H1 (cell line): ENCODE measurements around the gene NEK10. TPM values are rescaled to one million over a fixed set of nuclear protein-coding genes. Genes with fewer than 3 reads are reported as not detected.
A peak's percentile ranks its signal among the peaks of the same experiment; 100 is the strongest.

ENCODE experiments used
- CTCF ChIA-PET: fragments of 300-600 bp; sonication (Branson Sonifier 250); formaldehyde crosslinking; loops from one replicate; lab custom pipeline; 2021; ENCODE audit not compliant: partially characterized antibody; lab: Charles Lee
- POLR2A ChIA-PET: fragments of 300-600 bp; sonication (Branson Sonifier 250); formaldehyde crosslinking; loops from one replicate; lab custom pipeline; 2021; ENCODE audit warnings: inconsistent platforms; ENCODE audit not compliant: partially characterized antibody; lab: Charles Lee
- DNase-seq, 2 experiments: peaks; one replicate each; pipeline versions ENCODE4 v3.0.0 to v3.0.0-alpha.2; 2010 to 2022; ENCODE audit warnings: low spot score in 2 of 2, low read depth in 1 of 2, mixed read lengths in 1 of 2
- FAIRE-seq: peaks from 2 replicates; lab custom pipeline; 2011; peaks lifted over from hg19 to GRCh38; lab: Jason Lieb, UNC
- H2AFZ ChIP-seq: 2 replicates; pipeline ENCODE4 v1.8.1; 2012; ENCODE audit warnings: low read length, inconsistent platforms
- H2AK5ac ChIP-seq: 2 replicates; pipeline ENCODE4 v1.6.1; 2013; ENCODE audit warnings: low read depth, low read length
- H2BK120ac ChIP-seq: replicated peaks from 2 replicates; pipeline ENCODE3; 2013; ENCODE audit warnings: low read depth, low read length, inconsistent platforms
- H2BK12ac ChIP-seq: 2 replicates; pipeline ENCODE4 v1.6.1; 2013; ENCODE audit warnings: low read depth, low read length
- H2BK15ac ChIP-seq: 2 replicates; pipeline ENCODE4 v1.6.1; 2013; ENCODE audit warnings: low read length
- H2BK20ac ChIP-seq: 2 replicates; pipeline ENCODE4 v1.6.1; 2013; ENCODE audit warnings: low read length
- H2BK5ac ChIP-seq: 2 replicates; pipeline ENCODE4 v1.6.1; 2013; ENCODE audit warnings: low read depth, low read length
- H3K14ac ChIP-seq: 2 replicates; pipeline ENCODE4 v1.6.1; 2013; ENCODE audit warnings: inconsistent platforms; ENCODE audit not compliant: insufficient read length
- H3K18ac ChIP-seq: 2 replicates; pipeline ENCODE4 v1.6.1; 2013; ENCODE audit warnings: low read length; ENCODE audit errors: extremely low read depth
- H3K23ac ChIP-seq: 2 replicates; pipeline ENCODE4 v1.6.1; 2013; ENCODE audit warnings: inconsistent platforms; ENCODE audit not compliant: insufficient read length
- H3K23me2 ChIP-seq: 2 replicates; pipeline ENCODE4 v1.6.1; 2013; ENCODE audit warnings: low read depth, low read length
- H3K27ac ChIP-seq: 2 replicates; pipeline ENCODE4 v1.6.1; 2011; ENCODE audit warnings: low read depth, low read length, inconsistent platforms
- H3K27me3 ChIP-seq, 4 experiments: replicated peaks in 1 of 4; 1 replicate in 1 of 4; 2 replicates in 3 of 4; pipeline versions ENCODE4 v1.6.1 to v1.8.1; 2011 to 2013; ENCODE audit warnings: low read length in 3 of 4, mild to moderate bottlenecking in 3 of 4, inconsistent platforms in 2 of 4, mixed read lengths in 2 of 4, moderate library complexity in 1 of 4; ENCODE audit not compliant: control insufficient read depth in 3 of 4, insufficient read depth in 3 of 4; ENCODE audit errors: extremely low read depth in 1 of 4
- H3K36me3 ChIP-seq, 4 experiments: 2 replicates each; pipeline versions ENCODE4 v1.6.1 to v1.8.1; 2011 to 2013; ENCODE audit warnings: mild to moderate bottlenecking in 4 of 4, low read length in 3 of 4, moderate library complexity in 2 of 4, control low read depth in 1 of 4, inconsistent platforms in 1 of 4; ENCODE audit not compliant: insufficient read depth in 4 of 4, control insufficient read depth in 2 of 4
- H3K4ac ChIP-seq: replicated peaks from 2 replicates; pipeline ENCODE3; 2013; ENCODE audit warnings: low read length, low read depth, mixed read lengths, inconsistent platforms; ENCODE audit not compliant: insufficient read length
- H3K4me1 ChIP-seq, 4 experiments: replicated peaks in 1 of 4; 1 replicate in 1 of 4; 2 replicates in 3 of 4; pipeline versions ENCODE4 v1.6.1 to v1.8.1; 2011 to 2013; ENCODE audit warnings: low read length in 3 of 4, inconsistent platforms in 2 of 4, mixed read lengths in 1 of 4; ENCODE audit not compliant: insufficient read depth in 4 of 4, control insufficient read depth in 3 of 4
- H3K4me2 ChIP-seq, 2 experiments: 2 replicates each; pipeline versions ENCODE4 v1.6.1 to v1.8.1; 2011 to 2013; ENCODE audit warnings: low read depth in 2 of 2, low read length in 2 of 2, control low read depth in 1 of 2, inconsistent platforms in 1 of 2, mild to moderate bottlenecking in 1 of 2; ENCODE audit not compliant: insufficient read depth in 1 of 2
- H3K4me3 ChIP-seq, 4 experiments: fragments of 200-600, 300-600 bp in 1 of 4; sonication (generic), shearing (Covaris generic), sonication (Bioruptor Twin) in 1 of 4; 2 replicates each; pipeline versions ENCODE4 v1.5.1 to v1.8.1; 2011 to 2016; ENCODE audit warnings: low read length in 4 of 4, low read depth in 3 of 4, control low read depth in 2 of 4, inconsistent platforms in 2 of 4, mild to moderate bottlenecking in 2 of 4, mixed read lengths in 1 of 4, moderate library complexity in 1 of 4; ENCODE audit not compliant: insufficient read depth in 2 of 4; ENCODE audit errors: extremely low read depth in 1 of 4
- H3K56ac ChIP-seq: replicated peaks from 2 replicates; pipeline ENCODE3; 2013; ENCODE audit warnings: low read depth, mild to moderate bottlenecking, mixed read lengths, low read length, inconsistent platforms; ENCODE audit not compliant: insufficient read length
- H3K79me1 ChIP-seq: 2 replicates; pipeline ENCODE4 v1.6.1; 2013; ENCODE audit warnings: low read depth, low read length, control low read depth
- H3K79me2 ChIP-seq, 2 experiments: 2 replicates each; pipeline versions ENCODE4 v1.6.1 to v1.8.1; 2012 to 2013; ENCODE audit warnings: low read length in 2 of 2, mild to moderate bottlenecking in 2 of 2, inconsistent platforms in 1 of 2; ENCODE audit not compliant: insufficient read depth in 2 of 2, control insufficient read depth in 1 of 2
- H3K9ac ChIP-seq, 4 experiments: replicated peaks in 1 of 4; 1 replicate in 1 of 4; 2 replicates in 3 of 4; pipeline versions ENCODE4 v1.6.1 to v1.8.1; 2011 to 2013; ENCODE audit warnings: low read depth in 3 of 4, low read length in 3 of 4, control low read depth in 2 of 4, mild to moderate bottlenecking in 2 of 4, moderate library complexity in 2 of 4, inconsistent platforms in 1 of 4; ENCODE audit errors: extremely low read depth in 1 of 4
- H3K9me3 ChIP-seq, 2 experiments: 2 replicates each; pipeline versions ENCODE4 v1.6.1 to v1.8.1; 2012 to 2013; ENCODE audit warnings: mild to moderate bottlenecking in 2 of 2, moderate library complexity in 2 of 2, control low read depth in 1 of 2, inconsistent platforms in 1 of 2, low read depth in 1 of 2, low read length in 1 of 2, mixed read lengths in 1 of 2; ENCODE audit not compliant: insufficient read depth in 2 of 2
- H4K20me1 ChIP-seq, 2 experiments: replicated peaks in 1 of 2; 2 replicates each; pipeline versions ENCODE3 to v1.8.1; 2011 to 2013; ENCODE audit warnings: inconsistent platforms in 2 of 2, low read length in 2 of 2, mild to moderate bottlenecking in 1 of 2; ENCODE audit not compliant: insufficient read depth in 2 of 2, control insufficient read depth in 1 of 2
- H4K5ac ChIP-seq: 2 replicates; pipeline ENCODE4 v1.6.1; 2013; ENCODE audit warnings: low read length, low read depth, mixed read lengths, inconsistent platforms; ENCODE audit not compliant: insufficient read length
- H4K8ac ChIP-seq: 2 replicates; pipeline ENCODE4 v1.8.0; 2013; ENCODE audit warnings: mild to moderate bottlenecking, moderate library complexity, low read length, inconsistent platforms; ENCODE audit not compliant: insufficient read depth; ENCODE audit errors: extremely low read depth
- H4K91ac ChIP-seq: replicated peaks from 2 replicates; pipeline ENCODE3; 2013; ENCODE audit warnings: low read length, mixed read lengths, inconsistent platforms; ENCODE audit not compliant: insufficient read length
- ASH2L ChIP-seq: fragments of 200-600, 300-600 bp; sonication (generic); IDR thresholded peaks from one replicate; pipeline ENCODE4 v1.7.1; 2017; ENCODE audit warnings: low read length
- BCL11A ChIP-seq, 2 experiments: IDR thresholded peaks; one replicate each; pipeline ENCODE4 v1.6.1; 2011; ENCODE audit warnings: low read depth in 2 of 2, low read length in 2 of 2, mild to moderate bottlenecking in 2 of 2
- CTCF ChIP-seq, 3 experiments: IDR thresholded peaks; 1 replicate in 2 of 3; 2 replicates in 1 of 3; pipeline versions ENCODE4 v1.5.1 to v1.6.1; 2011; ENCODE audit warnings: low read length in 3 of 3, mild to moderate bottlenecking in 3 of 3, inconsistent platforms in 2 of 3, low read depth in 1 of 3, moderate library complexity in 1 of 3; ENCODE audit not compliant: insufficient read depth in 1 of 3; ENCODE audit errors: control extremely low read depth in 1 of 3
- GTF2F1 ChIP-seq: IDR thresholded peaks from 2 replicates; pipeline ENCODE4 v1.6.1; 2012; ENCODE audit warnings: low read depth, low read length, improper control_type of control experiment, borderline replicate concordance
- PHF8 ChIP-seq: fragments of 200-600 bp; sonication (generic); conservative IDR thresholded peaks from 2 replicates; pipeline ENCODE4 v1.7.1; 2012; ENCODE audit warnings: low read depth, mild to moderate bottlenecking, inconsistent platforms, low read length, moderate library complexity
- RAD21 ChIP-seq, 2 experiments: IDR thresholded peaks in 1 of 2; conservative IDR thresholded peaks in 1 of 2; 2 replicates each; pipeline ENCODE4 v1.6.1; 2011; ENCODE audit warnings: low read depth in 2 of 2, low read length in 2 of 2, improper control_type of control experiment in 1 of 2, inconsistent platforms in 1 of 2, mild to moderate bottlenecking in 1 of 2, moderate library complexity in 1 of 2
- WGBS, 2 experiments: shearing (Covaris generic) in 1 of 2; methylation state at CpG; one replicate each; pipeline versions ENCODE4 v1.1.6 to v1.1.7; 2013 to 2015; ENCODE audit warnings: low lambda C conversion rate in 2 of 2, mixed read lengths in 2 of 2, inconsistent platforms in 1 of 2, low coverage in 1 of 2, missing lambda C conversion rate in 1 of 2; ENCODE audit not compliant: insufficient replicate concordance in 2 of 2, insufficient coverage in 1 of 2, insufficient read length in 1 of 2; ENCODE audit errors: extremely low coverage in 1 of 2, missing lambda C conversion rate in 1 of 2; 5-methylcytosine and 5-hydroxymethylcytosine counted together
- polyA plus RNA-seq, 7 experiments: library from polyadenylated mRNA; depleted of rRNA in 3 of 7; stranded (reverse) in 5 of 7; unstranded in 2 of 7; fragments of >200 nt in 5 of 7; fragments of 200-250 nt in 2 of 7; gene quantifications; 1 replicate in 5 of 7; 2 replicates in 1 of 7; 4 replicates in 1 of 7; pipeline versions ENCODE4 v1.2.1 to v1.2.3, GENCODE V29; 2011 to 2013; ENCODE audit warnings: missing spikeins in 2 of 7, mixed read lengths in 2 of 7
- total RNA-seq: library from RNA; stranded (reverse); fragmentation: NEBNext Ultra II Directional; extraction: Animal tissue kit (Norgen Biotek cat#: 25700); gene quantifications from 2 replicates; pipeline ENCODE4 v1.2.1, GENCODE V29; 2021

The NEK10 gene
- total and polyA plus RNA-seq, 2 of the 8 experiments (the other 6 are each of a cell fraction or from before 2014, with no cell fraction given) = 0.18 to 0.50 TPM

GRCh38 chr3:27357665-27358258 lies 11.4 kb downstream of the NEK10 start:
- no peak overlapping the region for H3K23ac ChIP-seq
- no peak overlapping the region for H3K9ac ChIP-seq
- POLR2A ChIA-PET = no interaction called here
- no peak overlapping the region for H2BK5ac ChIP-seq
- H3K9me3 ChIP-seq = no peaks in the 10 kb centered on the region
- no peak overlapping the region for H4K8ac ChIP-seq
- H3K56ac ChIP-seq = no peak overlapping the region
- H3K4ac ChIP-seq = no peak overlapping the region
- H4K91ac ChIP-seq = no peak overlapping the region
- no peak overlapping the region for H2BK15ac ChIP-seq
- H2AFZ ChIP-seq = no peak overlapping the region
- peak; percentile 25 to 55 for DNase-seq
- H3K79me2 ChIP-seq = no peaks in the 10 kb centered on the region
- H3K4me3 ChIP-seq = no peak overlapping the region
- TF ChIP-seq BCL11A (IDR thresholded peaks at IDR 0.05; ENCODE audit: low read depth in 2 of 2, low read length in 2 of 2) (no peak), RAD21 (IDR thresholded peaks at IDR 0.05 in 1 of 2, conservative IDR thresholded peaks at IDR 0.05 in 1 of 2; ENCODE audit: low read depth in 2 of 2, low read length in 2 of 2) (peak; percentile 69 to 75), GTF2F1 (no peak), CTCF (IDR thresholded peaks at IDR 0.05; ENCODE audit: control extremely low read depth in 1 of 3, insufficient read depth in 1 of 3, low read depth in 1 of 3, low read length in 3 of 3) (peak; percentile 66 to 77 (median 68)), ASH2L (no peak), PHF8 (no peak)
- H3K4me2 ChIP-seq = no peak overlapping the region
- peak; percentile 96 for FAIRE-seq
- no peak overlapping the region for H2BK120ac ChIP-seq
- CTCF ChIA-PET = interaction anchor here (0.6 to 1.8 kb wide), 13 partner anchors 9 to 375 kb away, joined by 3 to 18 read pairs (median 3); partner anchors contain the start of gene NEK10
- no peaks in the 10 kb centered on the region; the same call in 1 of the 2 replicates for H3K23me2 ChIP-seq
- no peak overlapping the region for H3K14ac ChIP-seq
- no peak overlapping the region for H3K27ac ChIP-seq
- H4K20me1 ChIP-seq = no peaks in the 10 kb centered on the region
- no peak overlapping the region for H2AK5ac ChIP-seq
- no peak overlapping the region for H3K18ac ChIP-seq
- peaks cover 0 to 1% (median 0%) of the 10 kb centered on the region in 4 experiments; a peak in 1 of 7 replicates for H3K27me3 ChIP-seq
- 4% methylated on average over 1 of the region's 1 CpG; no CpG with 5 or more reads in 1 of the 2 experiments for WGBS, 2 experiments
- no peak overlapping the region for H2BK12ac ChIP-seq
- H3K4me1 ChIP-seq = peaks cover 0 to 12% (median 6%) of the 10 kb centered on the region in 4 experiments; a peak in 5 of 7 replicates
- H3K36me3 ChIP-seq = no peaks in the 10 kb centered on the region
- H4K5ac ChIP-seq = no peak overlapping the region
- no peak overlapping the region for H2BK20ac ChIP-seq
- no peaks in the 10 kb centered on the region for H3K79me1 ChIP-seq
